BJ (cell line): ENCODE results near the gene PPP1R1B. TPM values are rescaled to one million over a fixed set of nuclear protein-coding genes. Genes with fewer than 3 reads are reported as not detected.

Experiments
- CTCF ChIA-PET: fragments of 350-600 bp; formaldehyde crosslinking; extraction: SDS; loops from one replicate; lab custom pipeline; 2021; ENCODE audit warnings: antibody characterized with exemption, inconsistent platforms; lab: Yijun Ruan, JAX
- POLR2A ChIA-PET: fragments of 300-600 bp; sonication (Branson Sonifier 250); formaldehyde crosslinking; extraction: SDS; loops from one replicate; lab custom pipeline; 2021; ENCODE audit warnings: antibody characterized with exemption; lab: Charles Lee
- DNase-seq: peaks from one replicate; pipeline ENCODE4 v3.0.0-alpha.2; 2011; ENCODE audit warnings: low read depth
- H3K27me3 ChIP-seq: 2 replicates; pipeline ENCODE4 v1.6.0; 2011; ENCODE audit warnings: low read length; ENCODE audit not compliant: control insufficient read depth, insufficient read depth
- H3K36me3 ChIP-seq: 2 replicates; pipeline ENCODE4 v1.5.1; 2011; ENCODE audit warnings: low read length; ENCODE audit not compliant: control insufficient read depth, insufficient read depth
- H3K4me3 ChIP-seq: 2 replicates; pipeline ENCODE4 v1.5.1; 2011; ENCODE audit warnings: low read depth, mild to moderate bottlenecking, control low read depth, low read length
- CTCF ChIP-seq: IDR thresholded peaks from 2 replicates; pipeline ENCODE4 v1.5.1; 2011; ENCODE audit warnings: low read depth, mild to moderate bottlenecking, control low read depth, inconsistent platforms, low read length, moderate library complexity; ENCODE audit not compliant: insufficient read depth
- polyA plus RNA-seq: library from polyadenylated mRNA; depleted of rRNA; stranded (reverse); fragments of >200 nt; gene quantifications from 2 replicates; pipeline ENCODE4 v1.2.3, GENCODE V29; 2011

The PPP1R1B gene
- polyA plus RNA-seq, 1 experiment, result not detected

GRCh38 chr17:39629494-39629880, 2.7 kb downstream of the PPP1R1B start:
- ChIA-PET CTCF (interaction anchor here (0.6 to 7.9 kb wide), 4 partner anchors 7 to 225 kb away, joined by 3 to 157 read pairs (median 4); no protein-coding TSS in a partner anchor), POLR2A (no interaction called here)
- peaks cover 55% of the 10 kb centered on the region for H3K27me3 ChIP-seq
- DNase-seq, result no peak
- H3K36me3 ChIP-seq, result no peaks in the 10 kb centered on the region; the same call in 1 of the 2 replicates
- TF ChIP-seq CTCF, result no peak
- no peak overlapping the region for H3K4me3 ChIP-seq

DNA sequence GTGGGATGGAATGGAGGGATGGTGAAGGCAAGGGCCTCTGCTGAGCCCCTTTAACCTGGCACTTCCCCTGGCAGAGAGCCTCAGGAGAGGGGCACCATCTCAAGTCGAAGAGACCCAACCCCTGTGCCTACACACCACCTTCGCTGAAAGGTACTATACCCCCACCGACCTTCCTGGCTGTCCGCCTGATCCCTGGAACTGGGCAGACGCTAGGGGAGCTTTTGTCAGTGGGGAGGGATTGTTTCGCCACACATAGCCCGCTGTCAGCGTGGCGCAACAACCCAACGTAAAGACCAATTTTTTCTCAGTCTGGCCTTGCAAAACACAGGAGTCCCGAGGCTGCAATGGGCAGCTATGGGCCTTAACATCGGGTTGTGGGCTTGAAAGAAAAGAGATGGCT, 3.1 kb downstream of the PPP1R1B start:
- Histone ChIP-seq H3K27me3 (peaks cover 54% of the 10 kb centered on the region), H3K36me3 (no peaks in the 10 kb centered on the region; the same call in 1 of the 2 replicates), H3K4me3 (no peak overlapping the region)
- CTCF ChIA-PET, result interaction anchor here (1.2 to 7.9 kb wide), 3 partner anchors 8 to 40 kb away, joined by 3 to 157 read pairs (median 6); no protein-coding TSS in a partner anchor
- TF ChIP-seq CTCF, result no peak
- POLR2A ChIA-PET, result no interaction called here
- DNase-seq, result no peak

DNA sequence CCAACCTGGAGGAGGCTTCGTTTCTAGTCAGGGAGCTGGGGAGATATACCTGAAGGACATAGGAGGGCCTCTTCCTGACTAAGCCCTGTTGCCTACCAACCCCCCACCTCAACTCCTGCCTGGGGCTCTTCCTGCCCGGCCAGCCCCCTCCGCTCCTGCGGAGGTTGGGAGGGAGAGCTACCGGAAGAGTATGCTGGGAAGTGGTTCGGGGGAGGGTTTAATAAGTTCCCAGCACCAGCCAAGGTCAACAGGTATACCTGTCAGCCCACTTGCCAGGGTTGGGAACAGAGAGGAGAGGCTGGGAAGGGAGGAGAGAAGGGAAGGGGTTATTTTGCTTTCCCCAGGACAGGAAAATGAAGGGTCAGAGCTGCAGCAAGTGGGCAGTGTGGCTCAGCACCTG, 4.7 kb downstream of the PPP1R1B start:
- POLR2A ChIA-PET, result no interaction called here
- TF ChIP-seq CTCF, result no peak
- H3K27me3 ChIP-seq, result peaks cover 42% of the 10 kb centered on the region

GRCh38 chr17:39632153-39632941, 5.6 kb downstream of the PPP1R1B start:
- TF ChIP-seq CTCF, result no peak
- ChIA-PET POLR2A (no interaction called here), CTCF (interaction anchor here (0.9 to 7.9 kb wide), 5 partner anchors 9 to 68 kb away, joined by 3 to 157 read pairs (median 24); partner anchors contain the start of gene ERBB2)
- no peaks in the 10 kb centered on the region for H3K36me3 ChIP-seq
- H3K4me3 ChIP-seq, result no peak overlapping the region
- DNase-seq, result no peak
- peaks cover 37% of the 10 kb centered on the region for H3K27me3 ChIP-seq

More for the DNA sequence above, 4.7 kb downstream of the PPP1R1B start:
- H3K4me3 ChIP-seq, result no peak overlapping the region
- CTCF ChIA-PET, result interaction anchor here (0.7 to 7.9 kb wide), 4 partner anchors 9 to 69 kb away, joined by 3 to 157 read pairs (median 5); partner anchors contain the start of gene ERBB2
- H3K36me3 ChIP-seq, result no peaks in the 10 kb centered on the region
- no peak for DNase-seq

GRCh38 chr17:39633570-39634183, 6.9 kb downstream of the PPP1R1B start:
- POLR2A ChIA-PET, result no interaction called here
- TF ChIP-seq CTCF, result no peak
- Histone ChIP-seq H3K36me3 (no peaks in the 10 kb centered on the region), H3K4me3 (no peak overlapping the region), H3K27me3 (peaks cover 24% of the 10 kb centered on the region)
- no peak for DNase-seq
- CTCF ChIA-PET, result interaction anchor here (0.7 to 7.9 kb wide), 9 partner anchors 10 to 85 kb away, joined by 3 to 157 read pairs (median 5); no protein-coding TSS in a partner anchor
